Stimulated activated CD4-positive, alpha-beta T cell treated with anti-CD3 and anti-CD28 coated beads, Interleukin-1b, Interleukin-23, amount 100 ng/mL, for 48 hours (primary cell): ENCODE results near the gene FAM171A1.

Experiments
- DNase-seq: peaks from one replicate; pipeline ENCODE4 v3.0.0-alpha.2; 2020

The FAM171A1 gene

DNA sequence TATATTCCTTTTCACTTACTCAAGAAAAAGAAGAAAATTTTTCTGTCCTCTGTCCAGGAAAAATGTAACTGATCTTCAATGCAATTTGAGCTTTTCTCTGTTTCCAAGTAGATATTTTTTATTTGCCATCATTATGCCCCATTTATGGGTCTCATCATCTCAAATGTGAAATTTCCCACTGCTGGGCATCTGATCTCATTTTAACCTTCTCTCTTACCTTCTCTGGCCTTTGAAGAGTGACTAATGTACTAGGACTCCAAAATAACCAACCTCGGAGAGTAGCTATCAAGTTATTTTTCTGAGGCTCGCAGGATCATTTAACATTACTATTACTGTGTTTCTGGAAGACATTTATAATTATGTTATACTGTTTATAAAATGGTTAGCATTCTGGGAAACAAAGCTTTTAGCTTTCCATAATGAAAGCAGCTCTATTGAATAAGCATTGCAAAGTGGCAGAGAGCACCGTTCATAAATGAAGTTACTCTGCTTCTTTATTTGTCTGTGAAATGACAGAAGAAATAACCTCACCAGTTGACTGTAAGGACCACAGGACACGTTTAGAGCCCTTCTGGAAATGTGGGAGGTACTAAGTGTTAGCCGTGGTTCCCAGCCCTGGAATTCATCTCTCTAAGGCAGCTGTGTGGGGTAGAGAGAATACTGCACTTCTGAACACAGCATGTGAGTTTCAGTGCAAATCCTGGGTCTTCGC lies 169.3 kb downstream of the FAM171A1 start:
- no peak for DNase-seq

GRCh38 chr10:15200626-15201025 lies 170.5 kb downstream of the FAM171A1 start:
- DNase-seq = no peak

GRCh38 chr10:15197911-15198310 lies 173.2 kb downstream of the FAM171A1 start:
- no peak for DNase-seq

DNA sequence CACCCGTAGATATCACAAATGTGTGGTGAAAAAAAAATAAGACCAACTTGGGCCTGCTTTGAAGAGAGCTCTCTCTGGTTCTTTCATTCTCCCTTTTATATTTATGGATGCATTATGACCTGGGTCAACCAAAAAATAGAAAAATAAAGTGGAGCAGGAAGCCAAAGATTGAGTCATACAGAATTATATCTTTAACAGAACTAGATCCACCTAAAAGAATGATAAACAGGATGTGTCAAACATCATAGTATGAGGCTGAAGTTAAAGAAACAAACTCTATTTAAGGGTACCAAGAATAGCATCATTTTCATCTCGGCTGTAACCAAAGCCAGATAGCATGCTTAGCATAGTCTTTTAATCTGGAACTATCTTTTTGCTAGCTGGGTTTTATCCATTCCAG lies 173.8 kb downstream of the FAM171A1 start:
- no peak for DNase-seq

DNA sequence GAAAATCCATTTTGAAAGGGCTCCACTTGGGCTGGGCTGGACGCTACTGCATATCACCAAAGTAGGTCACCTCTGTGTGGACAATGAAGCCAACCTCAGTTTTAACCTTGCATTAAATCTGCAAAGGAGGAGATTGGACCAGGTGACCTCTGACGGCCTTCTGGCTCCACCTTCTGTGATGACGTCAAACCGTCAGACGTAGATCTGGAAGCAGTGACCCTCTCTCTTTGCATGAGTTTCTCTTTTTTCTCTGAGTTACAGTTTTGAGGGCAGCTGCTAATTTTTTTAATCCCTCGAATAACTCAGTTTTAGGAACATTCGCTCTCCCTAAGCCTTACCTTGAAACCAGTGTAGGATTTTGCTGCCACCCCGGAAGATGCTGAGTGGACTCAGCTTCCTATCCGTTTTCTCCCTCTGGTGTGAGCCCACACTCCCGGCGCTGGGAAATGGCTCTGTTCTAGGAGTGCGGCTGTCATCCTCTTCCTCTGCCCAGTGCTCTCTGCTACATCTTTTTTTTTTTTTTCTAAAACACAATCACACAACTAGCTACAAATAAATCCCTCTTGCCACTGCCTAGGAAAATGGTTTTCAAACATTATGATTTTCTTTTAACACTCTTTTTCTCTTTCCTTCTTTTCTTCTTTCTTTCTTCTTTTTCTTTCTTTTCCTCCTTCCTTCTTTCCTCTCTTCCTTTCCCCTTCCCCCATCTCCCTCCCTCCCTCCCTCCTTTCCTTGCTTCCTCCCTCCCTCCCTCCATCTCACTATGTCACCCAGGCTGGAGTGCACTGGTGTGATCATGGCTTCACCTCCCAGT lies 174.9 kb downstream of the FAM171A1 start:
- no peak for DNase-seq

DNA sequence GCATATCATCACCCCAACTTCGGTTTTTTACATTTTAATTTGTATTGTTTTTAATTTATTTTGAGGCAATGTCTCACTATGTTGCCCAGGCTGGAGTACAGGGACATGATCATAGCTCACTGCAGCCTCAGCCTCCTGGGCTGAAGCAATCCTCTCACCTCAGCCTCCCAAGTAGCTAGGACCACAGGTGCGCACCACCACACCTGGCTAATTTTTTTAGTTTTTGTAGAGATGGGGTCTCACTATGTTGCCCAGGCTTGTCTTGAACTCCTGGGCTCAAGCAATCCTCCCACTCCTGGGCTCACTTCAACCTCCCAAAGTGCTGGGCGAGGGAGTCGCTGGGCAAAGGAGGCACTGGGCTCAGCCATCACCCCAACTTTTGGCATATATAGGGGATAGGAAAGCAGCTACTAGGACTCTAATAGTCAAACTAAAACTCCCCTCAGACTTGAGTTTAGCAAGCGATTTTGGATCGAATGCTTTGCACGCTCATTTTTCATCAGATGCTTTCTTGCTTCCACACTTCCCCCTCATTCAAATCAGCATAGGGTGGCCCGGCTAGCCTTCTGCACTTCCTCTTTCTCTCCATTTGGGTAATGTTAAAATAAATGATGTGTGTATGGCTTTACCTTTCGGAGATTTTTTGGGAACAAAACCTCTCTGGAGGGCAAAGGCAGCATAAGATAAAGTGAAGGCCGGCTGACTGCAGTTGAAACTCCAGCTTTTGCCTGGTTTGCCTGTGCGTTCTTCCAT lies 181.8 kb downstream of the FAM171A1 start:
- no peak for DNase-seq

- peak; percentile 53 for DNase-seq
These were observed 182.5 kb downstream of the FAM171A1 start for GRCh38 chr10:15188603-15189002.

DNA sequence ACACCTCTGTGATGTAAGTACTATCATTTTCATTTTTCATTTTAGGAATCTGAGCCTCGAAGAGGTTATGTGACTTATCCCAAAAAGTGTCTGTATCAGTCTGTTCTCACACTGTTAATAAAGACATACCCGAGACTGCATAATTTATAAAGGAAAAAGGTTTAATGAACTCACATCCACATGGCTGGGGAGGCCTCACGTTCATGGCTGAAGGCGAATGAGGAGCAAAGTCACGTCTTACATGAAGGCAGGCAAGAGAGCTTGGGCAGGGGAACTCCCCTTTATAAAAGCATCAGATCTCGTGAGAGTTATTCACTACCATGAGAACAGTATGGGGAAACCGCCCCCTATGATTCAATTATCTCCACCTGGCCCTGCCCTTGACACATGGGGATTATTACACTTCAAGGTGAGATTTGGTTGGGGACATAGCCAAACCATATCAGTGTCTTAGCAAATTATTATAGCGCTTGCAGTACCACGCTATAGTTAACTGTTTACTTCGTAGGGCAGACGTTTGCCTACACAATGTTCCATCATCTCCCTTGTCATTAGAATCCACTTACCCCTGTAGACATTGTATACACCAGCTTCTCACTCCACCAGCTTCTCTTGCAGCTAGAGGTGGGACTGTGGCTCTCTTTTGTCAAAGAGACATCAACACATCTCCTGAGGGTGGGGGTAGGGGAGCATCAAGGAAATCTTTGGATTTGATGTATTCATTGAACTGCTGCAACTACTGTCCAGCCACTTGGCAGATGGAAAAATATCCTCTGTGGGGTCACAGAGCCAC lies 187.2 kb downstream of the FAM171A1 start:
- DNase-seq = no peak

GRCh38 chr10:15182540-15183207 lies 188.4 kb downstream of the FAM171A1 start:
- no peak for DNase-seq

DNA sequence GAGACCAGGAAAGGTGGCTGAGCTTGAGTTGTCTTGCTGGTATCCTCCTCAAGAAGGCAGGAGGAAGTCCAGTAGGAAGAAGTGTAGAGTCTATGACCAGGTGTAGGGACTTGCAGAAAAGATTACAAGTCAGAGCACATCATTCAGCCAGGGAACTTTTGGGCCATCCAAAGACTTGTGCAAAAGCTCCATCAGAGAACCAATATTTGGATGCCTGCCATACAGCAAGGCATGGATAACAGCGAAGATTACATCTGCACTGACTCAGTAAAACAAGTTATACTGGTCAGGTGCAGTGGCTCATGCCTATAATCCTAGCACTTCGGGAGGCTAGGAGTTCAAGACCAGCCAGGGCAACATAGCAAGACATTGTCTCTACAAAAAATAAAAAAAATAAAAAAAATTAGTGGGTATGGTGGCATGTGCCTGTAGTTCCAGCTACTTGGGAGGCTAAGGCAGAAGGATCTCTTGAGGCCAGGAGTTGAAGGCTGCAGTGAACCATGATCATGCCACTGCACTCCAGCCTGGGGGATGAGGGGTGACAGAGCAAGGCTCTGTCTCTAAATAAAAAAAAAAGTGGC lies 189.4 kb downstream of the FAM171A1 start:
- DNase-seq = no peak

- DNase-seq = no peak
These were observed 190.4 kb downstream of the FAM171A1 start for GRCh38 chr10:15180736-15181135.

GRCh38 chr10:15176269-15176668 lies 194.8 kb downstream of the FAM171A1 start:
- no peak for DNase-seq

DNA sequence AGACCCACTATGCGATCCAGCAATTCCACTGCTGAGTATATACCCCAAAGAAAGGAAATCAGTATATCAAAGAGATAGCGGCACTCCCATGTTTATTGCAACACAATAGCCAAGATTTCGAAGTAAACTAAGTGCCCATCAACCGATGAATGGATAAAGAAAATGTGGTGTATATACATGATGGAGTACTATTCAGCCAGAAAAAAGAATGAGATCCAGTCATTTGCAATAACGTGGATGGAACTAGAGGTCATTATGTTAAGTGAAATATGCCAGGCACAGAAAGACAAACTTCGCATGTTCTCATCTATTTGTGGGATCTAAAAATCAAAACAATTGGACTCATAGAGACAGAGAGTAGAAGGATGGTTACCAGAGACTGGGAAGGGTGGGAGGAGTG lies 195.5 kb downstream of the FAM171A1 start:
- no peak for DNase-seq

DNA sequence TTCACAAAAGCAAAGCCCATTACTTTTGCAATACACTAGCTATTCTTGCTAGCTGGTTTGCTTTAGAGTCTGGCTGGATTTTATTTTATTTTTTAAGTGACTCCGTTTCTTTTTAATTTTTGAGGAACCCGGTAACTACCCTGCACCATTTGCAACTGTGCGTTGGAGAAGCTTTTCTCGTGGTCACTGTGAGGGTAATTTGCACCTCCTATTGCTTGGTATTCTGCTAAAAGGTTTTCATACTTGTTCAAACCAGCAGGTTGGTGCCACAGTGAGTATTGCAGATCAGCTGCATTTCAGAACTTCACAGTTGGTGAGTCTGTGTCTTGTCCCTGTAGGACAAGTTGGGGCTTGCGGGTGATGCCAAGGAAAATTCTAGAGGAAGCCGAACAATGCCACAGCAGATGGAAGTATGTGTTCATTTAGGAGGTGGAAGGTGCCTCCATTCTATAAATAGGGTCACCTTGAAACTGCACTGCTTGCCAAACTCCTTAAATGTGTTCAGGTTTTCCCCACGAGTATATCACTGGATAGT lies 198.7 kb downstream of the FAM171A1 start:
- no peak for DNase-seq

DNA sequence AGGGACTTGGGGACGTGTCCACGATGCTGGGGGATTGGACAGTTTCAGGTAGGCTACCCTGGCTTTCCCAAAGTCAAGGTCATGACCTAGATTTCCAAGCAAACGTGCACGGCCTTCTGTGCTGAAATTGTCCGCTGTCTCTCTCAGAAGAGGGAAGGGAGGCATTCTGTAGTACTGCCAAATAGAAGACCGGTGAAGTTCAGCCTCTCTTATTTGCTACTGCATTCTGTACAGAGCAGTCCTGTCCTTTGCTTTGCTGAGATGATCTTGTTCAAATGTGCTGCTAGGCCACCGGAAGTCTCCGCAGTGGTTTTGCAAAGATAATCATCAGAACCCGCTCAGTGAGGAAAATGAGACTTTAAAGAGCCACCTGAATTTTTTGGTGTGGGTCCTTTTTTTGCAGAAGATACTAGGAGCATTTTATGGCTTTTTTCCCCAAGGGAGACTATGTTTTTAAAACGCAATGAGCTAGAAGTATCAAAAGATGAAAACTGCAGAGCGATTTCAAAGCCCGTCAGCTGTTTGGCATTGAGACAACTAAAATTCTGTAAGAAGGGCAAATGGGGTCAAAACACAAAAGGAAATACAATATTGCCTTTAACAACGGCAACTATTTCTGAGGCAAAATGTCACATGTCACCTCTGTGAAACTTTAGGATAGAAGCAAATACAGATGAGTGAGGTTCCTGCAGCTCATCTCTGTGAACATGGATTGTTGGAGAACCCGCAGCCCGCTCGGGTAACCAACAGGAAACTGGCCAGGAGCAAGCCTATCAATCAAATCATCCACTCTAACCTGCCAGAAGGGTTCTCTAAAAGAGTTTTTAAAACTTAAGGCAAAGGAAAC lies 201.3 kb downstream of the FAM171A1 start:
- DNase-seq = peak; percentile 35

DNA sequence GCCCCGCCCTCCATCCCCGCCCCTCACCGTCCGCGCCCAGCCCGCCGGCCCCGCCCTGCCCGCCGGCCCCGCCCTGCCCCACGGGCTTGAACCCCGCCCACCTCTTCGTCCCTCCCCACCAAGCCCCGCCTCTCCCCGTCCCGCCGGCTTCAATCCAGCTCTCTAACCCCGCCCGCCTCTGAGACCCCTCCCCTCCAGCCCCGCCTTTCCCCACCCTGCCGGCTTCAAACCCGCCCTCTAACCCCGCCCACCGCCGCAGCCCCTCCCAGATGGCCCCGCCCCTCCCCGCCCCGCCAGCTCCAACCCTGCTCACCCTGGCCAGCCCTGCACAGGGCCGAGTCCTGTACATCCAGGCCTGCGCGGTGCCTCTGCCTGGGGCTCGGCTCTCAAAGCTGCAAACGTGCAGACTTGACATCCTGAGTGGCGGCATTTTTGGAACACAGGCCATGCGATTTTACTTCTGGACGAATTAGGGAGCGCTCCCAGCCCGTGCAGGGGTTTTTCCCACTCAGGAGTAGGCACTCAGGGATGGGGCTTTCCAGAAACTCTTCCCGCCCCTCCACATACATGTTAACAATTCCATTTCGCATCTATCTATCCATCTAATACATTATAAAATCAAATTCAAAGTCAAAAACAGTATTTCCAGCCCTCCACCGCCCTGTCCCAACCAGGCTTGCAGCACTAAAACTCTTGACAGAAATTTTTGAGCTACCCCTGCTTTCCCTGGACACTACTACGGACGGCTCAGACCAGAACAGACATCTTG lies 202.1 kb downstream of the FAM171A1 start:
- peak; percentile 98 for DNase-seq

GRCh38 chr10:15168291-15168785 lies 202.8 kb downstream of the FAM171A1 start, which contains the start of gene NMT2:
NMT2 (minus strand) TSS chr10:15168693; CDS start chr10:15168612, 81 bp downstream.
- no peak for DNase-seq

DNA sequence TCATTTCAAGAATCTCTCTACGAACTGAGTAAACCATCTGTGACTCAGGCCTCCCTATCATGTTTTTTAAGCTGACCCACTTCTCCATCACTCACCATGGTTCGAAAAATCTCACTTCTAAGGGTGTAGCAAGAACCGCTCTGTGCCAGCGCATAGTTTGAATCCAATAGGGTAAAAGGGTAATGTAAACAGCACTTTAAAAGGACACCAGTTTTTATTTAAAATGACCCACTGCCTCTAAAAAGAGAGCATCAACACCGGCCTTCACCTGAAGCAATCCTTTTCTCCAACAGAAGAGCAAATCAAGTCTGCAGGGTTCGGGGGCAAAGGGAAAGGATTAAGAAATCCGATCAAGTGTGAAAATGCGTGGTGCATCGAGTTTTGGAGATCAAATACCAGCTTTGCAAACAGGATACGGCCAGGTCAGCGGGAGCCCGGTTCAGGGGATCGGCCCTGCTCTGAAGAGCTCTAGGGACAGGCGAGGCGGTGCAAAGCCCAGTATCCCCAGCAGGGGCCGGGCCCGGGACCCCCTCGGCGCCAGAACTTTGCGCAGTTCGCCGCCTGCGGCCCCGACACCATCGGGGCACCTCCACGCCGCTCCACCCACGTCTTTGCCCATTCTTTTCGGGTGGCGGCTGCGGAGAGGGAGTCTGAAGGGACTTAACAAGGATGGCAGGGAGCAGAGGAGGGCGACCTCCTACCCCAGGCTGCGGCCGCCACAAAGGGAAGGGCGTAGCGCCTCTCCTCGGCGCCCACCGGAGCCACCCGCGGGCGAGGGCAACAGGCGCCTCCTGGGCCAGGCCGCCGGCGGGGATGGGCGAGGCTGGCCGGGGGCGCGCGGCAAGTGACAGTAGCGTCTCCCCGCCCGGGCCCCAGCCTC lies 203.4 kb downstream of the FAM171A1 start:
- peak; percentile 41 for DNase-seq
